K562 treated with DMSO at 1 percent for 4 hours (cell line): Measurements from ENCODE around the gene HCK. TPM values are rescaled to one million over a fixed set of nuclear protein-coding genes. Genes with fewer than 3 reads are reported as not detected.

Source experiments
- total RNA-seq: library from RNA; unstranded; fragments of 300-600 nt; gene quantifications from 2 replicates; pipeline ENCODE4 v1.2.3, GENCODE V29; 2022; ENCODE audit not compliant: insufficient read depth

Gene HCK
- total RNA-seq: 0.50 TPM in 1 of 2 replicates, not detected in the other

DNA sequence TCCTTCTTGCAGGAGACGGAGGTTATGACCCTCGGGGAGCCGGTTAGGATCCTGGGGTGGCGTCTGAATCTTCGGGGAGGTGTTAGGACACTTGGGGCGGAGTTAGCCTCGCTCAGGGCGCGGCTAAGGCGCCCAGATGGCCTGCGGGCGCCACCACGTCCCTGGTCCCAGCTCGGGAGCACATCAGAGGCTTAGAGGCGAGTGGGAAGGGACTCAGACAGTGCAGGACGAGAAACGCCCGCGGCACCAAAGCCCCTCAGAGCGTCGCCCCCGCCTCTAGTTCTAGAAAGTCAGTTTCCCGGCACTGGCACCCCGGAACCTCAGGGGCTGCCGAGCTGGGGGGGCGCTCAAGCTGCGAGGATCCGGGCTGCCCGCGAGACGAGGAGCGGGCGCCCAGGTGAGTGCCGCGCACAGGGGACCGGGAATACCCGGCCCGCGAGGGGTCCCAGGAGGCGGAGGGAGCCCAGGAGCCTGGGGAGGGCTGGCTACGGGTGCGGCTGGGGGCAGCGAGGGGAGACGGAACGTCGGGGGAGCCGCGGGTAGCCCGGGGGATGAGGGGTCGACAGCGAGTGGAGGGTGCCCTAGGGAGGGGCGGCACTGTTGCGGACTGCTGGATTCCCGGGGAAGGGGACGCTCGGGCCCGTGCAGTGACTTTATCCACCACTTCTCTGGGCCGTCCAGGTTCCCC, at the start of gene HCK:
Gene HCK (plus strand): TSS at position 153 of the 688 bp plus-strand sequence.

GRCh38 chr20:32010101-32010500, 41.9 kb upstream of the HCK start, which contains the start of gene CCM2L:
TSS of gene CCM2L (plus strand) at chr20:32010438. CDS start at chr20:32010455, 17 bp downstream.

DNA sequence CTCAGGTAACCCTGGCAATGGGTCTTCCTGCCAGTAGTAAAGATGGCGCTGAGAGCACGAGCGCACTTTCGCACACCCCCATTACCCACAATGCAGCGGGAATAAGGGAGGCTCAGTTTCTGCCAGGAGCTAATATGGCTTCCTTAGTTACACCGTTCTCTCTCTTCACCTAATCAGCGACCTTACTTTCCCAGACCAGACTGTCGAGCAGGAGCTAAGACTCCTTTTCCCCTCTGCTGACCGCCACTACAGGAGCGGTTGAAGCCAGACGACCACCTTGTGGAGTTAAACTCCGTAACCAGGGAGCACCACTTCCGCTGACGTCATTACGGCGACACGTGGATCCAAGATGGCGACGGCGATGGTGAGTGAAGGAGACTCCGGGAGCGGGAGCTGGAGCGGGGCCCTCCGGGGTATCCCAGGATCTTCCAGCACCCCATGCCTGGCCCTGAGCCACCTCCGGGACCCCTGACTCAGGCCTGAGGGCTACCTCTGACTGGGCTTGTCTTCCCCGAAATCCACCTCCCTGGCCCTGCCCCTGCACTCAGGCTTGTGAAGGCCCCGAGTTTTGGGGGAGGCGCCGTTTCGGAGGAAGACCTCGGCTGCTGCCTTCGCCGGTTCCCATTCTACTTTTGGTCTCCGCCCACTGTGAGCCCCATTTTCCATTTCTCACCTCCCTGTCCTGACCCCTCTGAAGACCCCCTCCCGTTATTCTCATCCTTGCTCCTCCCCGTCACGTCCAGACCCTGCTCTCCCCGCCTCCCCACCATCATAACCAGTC, 57.5 kb downstream of the HCK start, which contains the start of gene TM9SF4:
Gene TM9SF4 (plus strand): TSS at position 323 of the 781 bp plus-strand sequence. CDS start 27 bp downstream, at position 350.

Other genes with a start within 250 kb of the HCK start
- 0.69 and 2.4 TPM in 2 replicates for gene MYLK2, start 232.9 kb upstream of the HCK start, total RNA-seq
- gene FOXS1, start 206.6 kb upstream of the HCK start, total RNA-seq: not detected in 2 replicates
- gene DUSP15, start 181.7 kb upstream of the HCK start, total RNA-seq: not detected in 2 replicates
- gene TTLL9, start 181.6 kb upstream of the HCK start, total RNA-seq: not detected in 2 replicates
- 18.6 and 19.7 TPM in 2 replicates for gene PDRG1, start 100.2 kb upstream of the HCK start, total RNA-seq
- not detected in 2 replicates for gene XKR7, start 84.1 kb upstream of the HCK start, total RNA-seq
- gene CCM2L, start 41.8 kb upstream of the HCK start, total RNA-seq: 0.73 TPM in 1 of 2 replicates, not detected in the other
- 23.5 and 31.6 TPM in 2 replicates for gene TM9SF4, start 57.5 kb downstream of the HCK start, total RNA-seq
- gene PLAGL2, start 155.5 kb downstream of the HCK start, total RNA-seq: 12.3 and 15.6 TPM in 2 replicates
- gene POFUT1, start 155.6 kb downstream of the HCK start, total RNA-seq: 15.6 and 23.6 TPM in 2 replicates
- gene KIF3B, start 225.4 kb downstream of the HCK start, total RNA-seq: 4.8 and 6.6 TPM in 2 replicates